Body of pancreas (tissue), 4 donors: ENCODE measurements around the gene JAG2.

ENCODE experiments used
- POLR2A ChIP-seq, 3 donors: fragments of 450-650 bp; IDR thresholded peaks; one replicate each; pipeline ENCODE4 v1.6.1; 2016; ENCODE audit warnings: antibody characterized with exemption in 3 of 3, mild to moderate bottlenecking in 2 of 3
- TF ChIP-seq, protein P1 (sequence below), 7 experiments: fragments of 450-650 bp in 4 of 7; fragments of 200-600 bp in 3 of 7; sonication (generic) in 3 of 7; IDR thresholded peaks; one replicate each; pipeline ENCODE4 v1.5.1; 2016 to 2019; ENCODE audit warnings: antibody characterized with exemption in 7 of 7

DNA sequence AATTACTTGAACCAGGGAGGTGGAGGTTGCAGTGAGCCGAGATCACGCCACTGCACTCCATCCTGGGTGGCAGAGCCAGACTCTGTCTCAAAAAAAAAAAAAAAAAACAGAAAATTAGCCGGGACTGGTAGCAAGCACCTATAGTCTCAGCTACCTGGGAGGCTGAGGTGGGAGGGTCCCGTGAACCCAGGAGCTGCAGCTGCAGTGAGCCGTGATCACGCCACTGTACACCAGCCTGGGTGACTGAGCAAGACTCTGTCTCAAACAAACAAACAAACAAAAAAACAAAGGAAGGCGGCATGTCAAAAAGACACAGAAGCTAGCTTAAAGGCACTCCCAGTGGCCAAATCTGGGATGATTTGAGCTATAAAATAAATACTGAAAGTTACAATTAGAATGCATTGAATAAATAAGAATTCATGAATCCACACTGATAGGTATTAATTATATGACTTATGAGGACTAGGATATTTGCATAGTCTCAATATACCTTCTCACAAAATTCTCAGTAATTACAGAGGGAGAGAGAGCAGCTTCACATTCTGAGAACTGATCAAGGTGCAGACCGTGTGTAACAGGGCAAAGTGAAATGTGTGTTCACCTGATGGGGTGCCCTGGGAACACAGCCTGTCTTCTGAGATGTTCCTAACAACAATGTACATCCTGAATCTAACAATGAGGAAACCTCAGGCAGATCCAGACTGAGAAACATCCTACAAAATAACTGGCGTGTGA lies 60.6 kb downstream of the JAG2 start:
- TF ChIP-seq, protein P1, sequence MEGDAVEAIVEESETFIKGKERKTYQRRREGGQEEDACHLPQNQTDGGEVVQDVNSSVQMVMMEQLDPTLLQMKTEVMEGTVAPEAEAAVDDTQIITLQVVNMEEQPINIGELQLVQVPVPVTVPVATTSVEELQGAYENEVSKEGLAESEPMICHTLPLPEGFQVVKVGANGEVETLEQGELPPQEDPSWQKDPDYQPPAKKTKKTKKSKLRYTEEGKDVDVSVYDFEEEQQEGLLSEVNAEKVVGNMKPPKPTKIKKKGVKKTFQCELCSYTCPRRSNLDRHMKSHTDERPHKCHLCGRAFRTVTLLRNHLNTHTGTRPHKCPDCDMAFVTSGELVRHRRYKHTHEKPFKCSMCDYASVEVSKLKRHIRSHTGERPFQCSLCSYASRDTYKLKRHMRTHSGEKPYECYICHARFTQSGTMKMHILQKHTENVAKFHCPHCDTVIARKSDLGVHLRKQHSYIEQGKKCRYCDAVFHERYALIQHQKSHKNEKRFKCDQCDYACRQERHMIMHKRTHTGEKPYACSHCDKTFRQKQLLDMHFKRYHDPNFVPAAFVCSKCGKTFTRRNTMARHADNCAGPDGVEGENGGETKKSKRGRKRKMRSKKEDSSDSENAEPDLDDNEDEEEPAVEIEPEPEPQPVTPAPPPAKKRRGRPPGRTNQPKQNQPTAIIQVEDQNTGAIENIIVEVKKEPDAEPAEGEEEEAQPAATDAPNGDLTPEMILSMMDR (IDR thresholded peaks at IDR 0.05), result no peak
- TF ChIP-seq POLR2A (IDR thresholded peaks at IDR 0.05), result no peak
